Measurements from ENCODE around the gene EXOC3.
"Not testable (repeated sequence)": the region's sequence is repeated elsewhere in the genome, so short reads cannot be mapped to it uniquely, and the experiment has no call there.

EXOC3 gene

GRCh38 chr5:407801-408268, 35.1 kb upstream of the EXOC3 start:
- no peak for DNase-seq

GRCh38 chr5:410911-411517, 32.0 kb upstream of the EXOC3 start:
- no peak for DNase-seq

GRCh38 chr5:411728-412127, 31.2 kb upstream of the EXOC3 start:
- no peak for DNase-seq

DNA sequence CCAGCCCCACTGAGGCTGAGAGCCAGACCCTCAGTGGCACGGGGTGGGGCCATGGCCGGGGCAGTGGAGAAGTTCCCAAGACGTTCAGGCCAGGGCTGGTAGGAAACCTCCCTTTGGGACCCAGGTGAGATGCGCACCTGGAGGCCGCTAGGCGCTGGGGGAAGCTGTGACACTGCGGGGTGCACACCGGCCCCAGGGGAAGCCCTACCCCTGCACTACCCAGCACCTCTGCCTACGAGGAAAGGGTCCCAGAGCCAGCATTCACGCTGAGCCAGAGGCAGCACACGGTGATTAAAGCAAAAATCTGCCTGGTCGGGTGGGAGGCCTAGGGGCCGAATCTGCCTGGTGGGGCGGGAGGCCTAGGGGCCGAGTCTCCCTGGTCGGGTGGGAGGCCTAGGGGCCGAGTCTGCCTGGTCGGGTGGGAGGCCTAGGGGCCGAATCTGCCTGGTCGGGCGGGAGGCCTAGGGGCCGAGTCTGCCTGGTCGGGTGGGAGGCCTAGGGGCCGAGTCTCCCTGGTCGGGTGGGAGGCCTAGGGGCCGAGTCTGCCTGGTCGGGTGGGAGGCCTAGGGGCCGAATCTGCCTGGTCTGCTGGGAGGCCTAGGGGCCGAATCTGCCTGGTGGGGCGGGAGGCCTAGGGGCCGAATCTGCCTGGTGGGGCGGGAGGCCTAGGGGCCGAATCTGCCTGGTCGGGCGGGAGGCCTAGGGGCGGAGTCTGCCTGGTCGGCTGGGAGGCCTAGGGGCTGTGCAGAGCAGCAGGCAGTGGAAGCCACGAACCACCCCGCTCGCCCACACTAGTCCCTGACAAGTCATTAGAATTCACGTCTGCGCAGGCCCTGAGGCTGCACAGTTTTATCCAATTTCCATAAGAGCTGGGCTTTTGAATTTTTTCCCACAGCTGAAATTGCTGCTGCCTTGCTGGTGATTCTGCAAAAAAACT, 27.7 kb upstream of the EXOC3 start:
- DNase-seq = not testable (repeated sequence)

DNA sequence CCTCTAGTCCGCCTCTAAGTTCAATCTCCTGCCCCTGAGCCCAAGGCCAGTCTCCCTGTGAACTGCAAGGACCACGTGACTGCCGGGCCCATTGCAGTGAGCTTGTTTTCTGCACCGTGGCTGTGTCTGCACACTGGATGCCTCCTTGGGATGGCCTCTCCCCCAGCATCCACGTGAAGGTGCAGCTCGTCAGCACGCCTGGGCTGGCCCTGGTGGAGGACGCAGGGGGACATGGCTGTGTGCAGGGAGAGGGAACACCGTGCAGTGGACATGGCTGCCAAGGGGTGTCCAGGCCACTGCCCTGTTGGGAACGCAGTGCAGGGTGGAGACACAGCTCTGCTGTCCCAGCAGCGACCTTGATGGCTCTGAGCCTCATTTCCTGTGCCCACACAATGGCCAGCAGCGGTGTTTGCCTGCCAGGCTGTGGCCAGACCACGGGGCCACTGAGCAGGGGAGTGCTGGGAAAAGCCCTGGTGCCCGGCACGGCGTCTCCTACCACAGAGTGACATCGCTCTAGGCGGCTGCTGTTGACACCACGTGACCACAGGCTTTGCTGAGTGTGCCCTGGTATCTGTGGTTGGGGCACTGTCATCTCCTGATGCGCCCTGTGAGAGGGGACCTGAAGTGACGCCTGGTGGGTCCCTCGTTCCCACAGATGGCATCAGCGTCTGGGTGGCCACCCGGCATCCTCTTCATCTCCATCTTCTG, 26.9 kb upstream of the EXOC3 start:
- DNase-seq = no peak

- no peak for DNase-seq
Observed at GRCh38 chr5:416636-416960, 26.4 kb upstream of the EXOC3 start.

- no peak for DNase-seq
Observed at GRCh38 chr5:417301-418161, 25.4 kb upstream of the EXOC3 start.

DNA sequence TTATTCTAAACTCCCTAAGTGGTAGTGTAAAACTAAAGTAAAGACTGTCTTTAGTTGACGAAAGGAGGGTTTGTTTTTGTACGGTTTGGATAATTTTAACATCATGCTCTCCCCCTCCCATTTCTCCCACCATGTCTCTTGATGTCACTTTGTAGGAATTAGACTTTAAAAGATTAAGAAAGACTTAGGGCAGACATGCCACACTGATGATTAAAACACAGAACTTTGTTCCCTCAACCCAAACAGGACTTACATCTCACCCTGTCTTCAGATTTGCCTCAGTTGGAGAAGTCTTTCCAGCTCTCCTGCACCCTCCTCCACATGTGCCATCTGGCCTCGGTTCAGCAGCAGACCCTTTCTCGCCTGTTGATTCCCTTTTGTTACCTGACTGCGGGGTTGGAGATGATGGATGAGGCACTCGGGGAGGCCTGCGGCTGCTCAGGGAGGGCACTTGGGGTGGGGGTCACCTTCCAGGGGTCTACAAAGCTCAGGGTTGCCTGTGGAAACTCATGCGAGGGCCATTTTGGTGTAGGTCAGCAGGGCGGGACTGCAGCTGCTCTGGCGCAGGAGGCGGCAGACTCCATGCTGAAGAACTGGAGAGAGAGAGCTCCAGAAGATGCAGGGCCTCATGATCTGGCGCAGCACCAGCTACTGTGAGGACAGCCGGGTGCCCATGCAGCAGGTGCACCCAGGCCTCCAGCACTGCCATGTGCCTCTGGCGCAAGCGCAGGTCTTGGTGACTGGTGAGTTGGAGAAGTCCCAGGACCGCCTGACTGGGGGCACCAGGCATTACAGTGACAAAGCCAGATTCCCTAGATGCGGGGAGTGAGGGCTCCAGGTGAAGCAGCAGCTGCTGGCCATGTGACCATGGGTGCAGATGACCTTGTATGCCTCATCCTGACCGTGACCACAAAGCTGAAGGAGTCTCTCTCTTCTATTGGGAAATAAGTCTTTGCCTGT, 24.5 kb upstream of the EXOC3 start:
- no peak for DNase-seq

GRCh38 chr5:419970-420369, 23.0 kb upstream of the EXOC3 start:
- no peak for DNase-seq

DNA sequence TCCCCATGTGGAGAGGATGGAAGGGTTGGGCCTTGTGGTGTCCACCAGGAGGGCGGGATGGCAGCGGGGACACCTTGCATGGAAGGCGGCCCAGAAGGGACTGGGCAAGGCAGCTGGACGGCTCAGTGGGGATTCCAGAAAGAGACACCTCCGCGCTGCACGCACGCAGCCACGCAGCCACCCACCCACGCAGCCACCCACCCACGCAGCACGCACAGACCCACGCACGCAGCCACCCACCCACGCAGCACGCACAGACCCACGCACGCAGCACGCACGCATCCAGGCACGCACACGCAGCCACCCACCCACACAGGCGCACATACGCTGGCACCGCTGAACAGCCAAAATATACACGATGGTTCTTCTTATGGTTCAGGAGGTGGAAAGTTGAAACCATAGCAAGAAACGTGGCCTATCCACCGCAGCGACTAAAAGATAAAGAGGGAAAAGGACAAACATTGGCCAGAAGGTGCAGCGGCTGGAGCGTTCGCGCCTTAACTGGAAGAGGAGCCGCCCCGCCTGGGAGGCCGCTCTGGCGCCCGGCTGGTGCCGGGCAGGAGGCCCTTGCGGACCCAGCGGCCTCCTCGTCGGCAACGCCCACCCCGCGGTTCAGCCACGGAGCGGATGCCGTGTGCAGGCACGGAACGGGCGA, 22.2 kb upstream of the EXOC3 start:
- DNase-seq = no peak

DNA sequence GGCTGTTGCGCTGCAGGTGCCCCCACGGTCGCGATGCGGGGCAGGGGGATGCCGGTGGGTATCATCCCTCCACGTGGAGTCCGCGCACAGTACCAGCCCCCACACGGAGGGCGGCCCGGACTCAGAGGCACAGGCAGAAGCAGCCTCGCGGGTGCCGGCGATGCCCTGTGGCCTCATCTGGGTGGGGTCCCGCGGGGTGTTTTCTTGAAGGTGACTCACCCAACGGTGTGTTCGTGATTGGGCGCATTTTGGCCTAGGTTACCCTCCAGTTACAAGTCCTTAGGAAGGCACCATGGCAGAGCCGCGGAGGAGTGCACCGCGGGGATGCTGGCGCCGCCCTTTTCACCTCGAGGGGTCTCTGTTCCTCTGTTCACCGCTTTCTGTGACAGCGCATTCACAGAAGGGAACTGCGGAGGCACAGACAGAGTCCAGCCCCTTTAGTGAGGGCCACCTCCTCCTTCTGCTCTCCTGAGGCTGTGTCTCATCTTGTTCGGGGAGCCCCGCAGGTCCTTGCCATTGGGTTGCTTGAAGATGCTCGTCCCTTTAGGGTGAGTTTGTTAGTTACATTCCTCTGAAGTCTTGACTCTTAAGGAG, 21.6 kb upstream of the EXOC3 start:
- DNase-seq = no peak

- DNase-seq = no peak
Observed at GRCh38 chr5:421901-422300, 21.1 kb upstream of the EXOC3 start.

DNA sequence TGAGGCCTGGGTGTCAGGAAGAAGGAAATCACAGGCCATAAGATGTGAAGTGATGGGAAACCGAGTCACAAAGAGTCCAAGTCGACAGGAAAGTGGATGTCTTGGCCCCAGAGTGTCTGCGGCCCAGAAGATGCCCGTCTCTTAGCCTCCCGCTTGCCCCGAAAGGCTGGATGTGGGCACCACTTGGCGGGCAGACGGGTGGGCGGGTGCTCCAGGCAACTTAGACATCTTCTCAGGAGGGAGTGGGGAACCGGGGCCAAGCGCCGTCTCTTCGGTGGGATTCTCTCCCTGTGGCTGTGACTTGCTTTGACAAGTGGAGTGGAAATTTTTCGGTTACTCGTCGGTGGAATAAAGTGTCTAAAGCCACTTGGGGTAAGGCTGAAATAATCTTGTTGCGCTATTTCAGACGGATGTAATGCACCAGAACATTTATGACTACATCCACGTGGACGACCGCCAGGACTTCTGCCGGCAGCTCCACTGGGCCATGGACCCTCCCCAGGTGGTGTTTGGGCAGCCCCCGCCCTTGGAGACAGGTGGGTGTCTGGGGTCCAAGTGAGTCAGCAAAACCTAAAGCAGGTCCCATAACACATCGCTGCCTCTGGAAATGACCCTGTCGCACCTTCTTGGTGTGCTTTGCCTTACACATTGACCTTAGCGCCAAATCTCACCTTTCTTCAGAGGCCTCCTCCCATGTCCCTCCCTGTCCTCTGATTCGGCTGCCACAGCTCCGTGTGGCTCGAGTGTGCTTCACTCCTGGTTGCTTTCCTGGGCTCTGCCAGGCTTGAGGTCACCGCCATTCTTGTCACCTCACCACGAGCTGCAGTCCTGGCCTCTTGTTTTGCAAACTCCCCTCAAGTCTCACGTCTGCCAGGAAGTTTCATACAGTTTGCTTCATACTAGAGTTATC, 20.4 kb upstream of the EXOC3 start:
- DNase-seq = no peak

DNA sequence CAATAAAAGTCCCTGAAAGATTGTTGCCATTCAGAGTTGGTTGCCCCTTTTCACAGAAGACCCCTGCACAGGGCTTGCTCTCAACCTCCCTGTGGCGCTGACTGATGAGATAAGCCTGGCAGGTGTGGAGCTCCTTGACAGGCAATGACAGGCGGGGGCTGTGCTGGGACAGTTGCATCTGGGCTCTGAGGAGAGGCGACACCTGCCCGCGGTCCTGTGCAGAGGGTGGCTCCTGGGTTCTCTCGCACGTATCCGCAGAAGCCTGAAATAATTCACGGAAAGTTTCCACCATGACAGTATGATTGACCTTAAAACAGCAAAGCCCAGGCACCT, 19.8 kb upstream of the EXOC3 start:
- no peak for DNase-seq

DNA sequence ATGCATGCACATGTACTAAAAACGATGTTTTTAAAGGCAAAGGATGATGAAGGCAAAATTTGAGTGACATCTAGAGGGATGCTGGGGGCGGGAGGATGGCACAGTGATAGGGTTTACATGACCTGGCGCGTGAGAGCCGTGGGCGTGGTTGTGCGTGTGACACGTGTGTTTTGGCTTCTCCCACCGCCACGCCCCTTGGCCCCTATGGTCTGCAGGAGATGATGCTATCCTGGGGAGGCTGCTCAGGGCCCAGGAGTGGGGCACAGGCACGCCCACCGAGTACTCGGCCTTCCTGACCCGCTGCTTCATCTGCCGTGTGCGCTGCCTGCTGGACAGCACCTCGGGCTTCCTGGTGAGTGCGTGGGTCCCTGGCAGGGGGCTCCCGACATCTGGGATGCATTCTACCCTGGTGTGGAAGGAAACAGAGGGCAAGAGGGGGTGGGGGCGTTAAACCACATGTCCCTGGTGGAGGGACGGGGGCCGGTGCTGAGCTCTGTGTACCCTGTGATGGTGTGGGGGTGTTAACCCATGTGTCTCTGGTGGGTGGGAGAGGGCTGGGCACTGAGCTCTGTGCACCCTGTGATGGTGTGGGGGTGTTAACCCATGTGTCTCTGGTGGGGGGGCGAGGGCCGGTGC, 19.2 kb upstream of the EXOC3 start:
- DNase-seq = no peak

GRCh38 chr5:424301-425110, 18.5 kb upstream of the EXOC3 start:
- DNase-seq = no peak

DNA sequence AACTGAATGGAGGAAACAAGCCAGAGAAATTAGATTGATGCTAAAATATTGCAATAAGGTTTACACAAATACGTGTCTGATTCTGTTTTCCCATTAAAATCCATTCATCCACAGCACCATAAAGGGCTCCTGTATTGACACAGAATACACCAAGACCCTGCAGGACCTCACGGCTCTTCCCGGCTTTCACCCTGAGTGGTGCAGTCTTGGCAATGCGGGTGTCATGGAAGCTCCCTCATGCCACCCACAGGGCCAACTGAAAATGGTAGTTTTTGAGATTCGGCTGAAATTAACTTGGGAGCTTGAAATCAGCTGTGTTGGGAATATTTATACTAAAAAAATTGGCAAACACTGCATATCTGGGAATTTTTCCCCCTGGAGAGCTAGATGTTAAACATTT, 17.3 kb upstream of the EXOC3 start:
- no peak for DNase-seq

DNA sequence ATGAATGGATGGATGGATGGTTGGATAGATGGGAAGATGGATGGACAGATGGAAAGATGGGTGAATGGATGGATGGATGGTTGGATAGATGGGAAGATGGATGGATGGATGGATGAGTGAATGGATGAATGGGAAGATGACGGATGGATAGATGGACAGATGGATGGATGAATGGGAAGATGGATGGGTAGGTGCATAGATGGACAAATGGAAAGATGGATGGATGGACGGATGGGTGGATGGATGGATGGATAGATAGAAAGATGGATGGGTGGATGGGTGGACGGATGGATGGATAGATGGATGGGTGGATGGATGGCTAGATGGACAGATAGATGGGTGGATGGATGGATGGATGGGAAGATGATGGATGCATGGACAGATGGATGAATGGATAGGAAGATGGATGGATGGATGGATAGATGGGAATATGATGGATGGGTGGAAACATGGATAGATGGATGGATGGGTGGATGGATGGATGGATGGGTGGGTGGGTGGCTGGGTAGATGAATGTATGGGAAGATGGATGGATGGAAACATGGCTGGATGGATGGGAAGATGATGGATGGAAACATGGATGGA, 16.5 kb upstream of the EXOC3 start:
- DNase-seq = no peak

All from activated CD4-positive, alpha-beta T cell treated with anti-CD3 and anti-CD28 coated beads, Interleukin-2, amount 50 U/mL, for 1 hour (primary cell).